Measurements from ENCODE around the gene NCKAP5. TPM values are rescaled to one million over a fixed set of nuclear protein-coding genes. Genes with fewer than 3 reads are reported as not detected.

The NCKAP5 gene
- polyA plus RNA-seq, 3 donors, result not detected

DNA sequence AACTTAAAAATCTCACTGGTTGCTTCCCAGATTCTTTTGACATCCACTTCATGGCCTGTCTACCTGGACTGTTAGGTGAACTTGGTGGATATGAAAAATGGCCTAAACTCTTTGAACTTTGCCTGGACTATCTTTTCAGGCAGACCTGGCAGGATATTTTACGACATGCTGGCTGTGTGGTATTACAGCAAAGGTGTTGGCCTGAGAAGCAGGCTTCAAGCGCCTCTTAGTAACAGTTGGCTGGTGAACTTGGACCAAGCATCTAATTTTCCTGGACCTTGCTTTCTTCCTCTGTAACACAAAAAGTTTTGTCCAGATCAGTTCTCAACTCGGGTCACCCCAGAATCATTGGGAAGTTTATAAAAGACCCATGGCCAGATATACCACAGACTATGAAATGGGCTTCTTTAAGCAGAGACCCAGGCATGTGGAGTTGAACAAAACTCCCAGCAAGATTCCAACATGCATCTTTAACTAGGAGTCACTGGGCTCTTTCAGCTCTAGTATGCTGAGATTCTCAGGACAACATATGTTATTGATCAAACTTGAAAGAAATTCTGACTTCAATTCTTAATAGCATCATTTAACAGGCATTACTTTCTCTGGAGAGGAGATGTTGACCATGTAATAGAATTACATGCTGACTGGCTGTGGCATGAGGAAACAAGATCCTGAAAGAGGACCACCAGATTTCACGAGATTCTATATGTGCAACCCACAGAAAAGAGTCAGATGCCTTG, 902.7 kb downstream of the NCKAP5 start:
- Histone ChIP-seq H3K79me2 (ENCODE audit: insufficient read depth, low read length) (no peaks in the 10 kb centered on the region), H4K20me1 (ENCODE audit: insufficient read depth, low read length) (no peaks in the 10 kb centered on the region), H3K4me1 (ENCODE audit: control insufficient read depth in 1 of 2, insufficient read depth in 2 of 2, low read length in 2 of 2) (no peaks in the 10 kb centered on the region), H3K4me2 (replicated peaks; ENCODE audit: extremely low read depth, low read length, poor library complexity, severe bottlenecking) (no peak overlapping the region), H3K27me3 (ENCODE audit: control insufficient read depth in 2 of 2, insufficient read depth in 2 of 2, low read length in 2 of 2) (peaks cover 42 to 54% of the 10 kb centered on the region in 2 donors), H3K9ac (ENCODE audit: insufficient read depth, low read length, poor library complexity, severe bottlenecking) (no peak overlapping the region), H3K9me3 (replicated peaks in 1 of 2; ENCODE audit: control insufficient read depth in 1 of 2, insufficient read depth in 1 of 2, low read length in 2 of 2) (peaks cover 0 to 15% of the 10 kb centered on the region in 2 donors), H2AFZ (ENCODE audit: insufficient read depth, low read depth, low read length, poor library complexity, severe bottlenecking) (no peak overlapping the region), H3K36me3 (replicated peaks in 1 of 2; ENCODE audit: control insufficient read depth in 1 of 2, insufficient read depth in 2 of 2, low read length in 2 of 2) (no peaks in the 10 kb centered on the region), H3K4me3 (replicated peaks in 1 of 3; ENCODE audit: low read depth in 2 of 3, low read length in 3 of 3) (no peak overlapping the region), H3K27ac (ENCODE audit: low read depth in 1 of 2, low read length in 2 of 2) (no peak overlapping the region)
- DNase-seq, result no peak
- Mint-ChIP-seq H3K36me3 (peaks cover 0 to 2% of the 10 kb centered on the region in 2 donors), H3K9me3 (peaks cover 0 to 10% (median 2%) of the 10 kb centered on the region in 7 donors), H3K4me1 (no peaks in the 10 kb centered on the region), H3K4me3 (no peak overlapping the region), H3K27ac (no peak overlapping the region), H3K27me3 (ENCODE audit: low read depth in 3 of 3) (peaks cover 41 to 56% (median 44%) of the 10 kb centered on the region in 3 donors)
- WGBS (ENCODE audit: insufficient coverage), result 90% methylated on average over 2 of the region's 4 CpGs
- intact Hi-C loops (cut with micrococcal nuclease), result no loop called here
- no peak for TF ChIP-seq CTCF (IDR thresholded peaks at IDR 0.05)

- DNase-seq, result no peak
- Histone ChIP-seq H3K9me3 (replicated peaks in 1 of 2; ENCODE audit: control insufficient read depth in 1 of 2, insufficient read depth in 1 of 2, low read length in 2 of 2) (peaks cover 0 to 9% of the 10 kb centered on the region in 2 donors), H3K9ac (ENCODE audit: insufficient read depth, low read length, poor library complexity, severe bottlenecking) (no peak overlapping the region), H2AFZ (ENCODE audit: insufficient read depth, low read depth, low read length, poor library complexity, severe bottlenecking) (no peak overlapping the region), H3K27me3 (ENCODE audit: control insufficient read depth in 2 of 2, insufficient read depth in 2 of 2, low read length in 2 of 2) (peaks cover 30 to 39% of the 10 kb centered on the region in 2 donors), H3K36me3 (replicated peaks in 1 of 2; ENCODE audit: control insufficient read depth in 1 of 2, insufficient read depth in 2 of 2, low read length in 2 of 2) (no peaks in the 10 kb centered on the region), H3K4me3 (replicated peaks in 1 of 3; ENCODE audit: low read depth in 2 of 3, low read length in 3 of 3) (no peak overlapping the region), H3K27ac (ENCODE audit: low read depth in 1 of 2, low read length in 2 of 2) (no peak overlapping the region), H3K4me1 (ENCODE audit: control insufficient read depth in 1 of 2, insufficient read depth in 2 of 2, low read length in 2 of 2) (no peaks in the 10 kb centered on the region), H4K20me1 (ENCODE audit: insufficient read depth, low read length) (no peaks in the 10 kb centered on the region), H3K79me2 (ENCODE audit: insufficient read depth, low read length) (no peaks in the 10 kb centered on the region), H3K4me2 (replicated peaks; ENCODE audit: extremely low read depth, low read length, poor library complexity, severe bottlenecking) (no peak overlapping the region)
- H3K27ac Mint-ChIP-seq, result no peak overlapping the region
- H3K9me3 Mint-ChIP-seq, result peaks cover 0 to 8% (median 2%) of the 10 kb centered on the region in 7 donors
- no peak overlapping the region for H3K4me3 Mint-ChIP-seq
- H3K36me3 Mint-ChIP-seq, result peaks cover 0 to 2% of the 10 kb centered on the region in 2 donors
- H3K27me3 Mint-ChIP-seq (ENCODE audit: low read depth in 3 of 3), result peaks cover 28 to 42% (median 30%) of the 10 kb centered on the region in 3 donors
- no CpG with 5 or more reads among the region's 2 CpGs for WGBS (ENCODE audit: insufficient coverage)
- intact Hi-C loops (cut with micrococcal nuclease), result no loop called here
- TF ChIP-seq CTCF (IDR thresholded peaks at IDR 0.05), result no peak
- no peaks in the 10 kb centered on the region for H3K4me1 Mint-ChIP-seq
Observed at GRCh38 chr2:132664096-132664495, 904.2 kb downstream of the NCKAP5 start.
